K562 (cell line): ENCODE data around the gene SRD5A1. TPM values are rescaled to one million over a fixed set of nuclear protein-coding genes. Genes with fewer than 3 reads are reported as not detected.

Experiments
- CTCF ChIP-seq, 3 experiments: IDR thresholded peaks in 2 of 3; conservative IDR thresholded peaks in 1 of 3; 2 replicates each; pipeline ENCODE4 v1.5.1; 2011 to 2012; ENCODE audit warnings: low read length in 3 of 3, mild to moderate bottlenecking in 3 of 3, control low read depth in 2 of 3, improper control_type of control experiment in 1 of 3, inconsistent platforms in 1 of 3, low read depth in 1 of 3, mixed read lengths in 1 of 3, moderate library complexity in 1 of 3; ENCODE audit not compliant: insufficient read depth in 2 of 3
- ESRRA ChIP-seq: fragments of 450-650 bp; IDR thresholded peaks from 2 replicates; pipeline ENCODE4 v1.6.1; 2014; ENCODE audit warnings: low read depth, mild to moderate bottlenecking, moderate library complexity, borderline replicate concordance
- GABPA ChIP-seq: fragments of 200-800 bp; sonication (Bioruptor generic); conservative IDR thresholded peaks from 2 replicates; pipeline ENCODE4 v1.6.1; 2016; ENCODE audit warnings: low read depth, missing genetic modification characterization, missing compliant biosample characterization
- HNRNPH1 ChIP-seq: fragments of 200-400 bp; formaldehyde crosslinking; optimal IDR thresholded peaks from 2 replicates; pipeline ENCODE3; 2017; ENCODE audit warnings: low read depth, mild to moderate bottlenecking, low read length, moderate library complexity
- ILF3 ChIP-seq: fragments of 450-650 bp; IDR thresholded peaks from 2 replicates; pipeline ENCODE4 v1.6.1; 2018; ENCODE audit warnings: antibody characterized with exemption, mild to moderate bottlenecking, moderate library complexity, borderline replicate concordance
- KDM2B ChIP-seq: fragments of 250-450 bp; sonication (Bioruptor Pico); IDR thresholded peaks from 2 replicates; pipeline ENCODE4 v1.8.0; 2021; ENCODE audit warnings: mild to moderate bottlenecking, moderate library complexity
- LARP7 ChIP-seq: fragments of 450-650 bp; IDR thresholded peaks from 2 replicates; pipeline ENCODE4 v1.6.1; 2016
- PREB ChIP-seq: sonication (generic); formaldehyde crosslinking; IDR thresholded peaks from 2 replicates; pipeline ENCODE4 v1.8.1; 2023; ENCODE audit warnings: mild to moderate bottlenecking, missing genetic modification reagents
- PRMT5 ChIP-seq: sonication (generic); formaldehyde crosslinking; IDR thresholded peaks from 2 replicates; pipeline ENCODE4 v1.5.0; 2020; ENCODE audit warnings: missing genetic modification reagents
- RAD21 ChIP-seq, 2 experiments: fragments of 250-450 bp in 1 of 2; fragments of 450-650 bp in 1 of 2; sonication (Bioruptor Pico) in 1 of 2; formaldehyde crosslinking in 1 of 2; IDR thresholded peaks in 1 of 2; conservative IDR thresholded peaks in 1 of 2; 2 replicates each; pipeline versions ENCODE4 v1.4.0 to v1.8.0; 2020 to 2022; ENCODE audit warnings: mild to moderate bottlenecking in 2 of 2, moderate library complexity in 1 of 2
- RBM39 ChIP-seq: fragments of 200-400 bp; formaldehyde crosslinking; optimal IDR thresholded peaks from 2 replicates; pipeline ENCODE3; 2018; ENCODE audit warnings: low read depth, low read length
- RCOR1 ChIP-seq, 2 experiments: IDR thresholded peaks; 2 replicates each; pipeline ENCODE4 v1.6.1; 2012; ENCODE audit warnings: low read depth in 2 of 2, low read length in 2 of 2, borderline replicate concordance in 1 of 2, improper control_type of control experiment in 1 of 2
- WHSC1 ChIP-seq: IDR thresholded peaks from one replicate; pipeline ENCODE4 v1.6.1; 2012; ENCODE audit warnings: low read length, control low read depth, inconsistent platforms
- XRCC5 ChIP-seq: fragments of 200-400 bp; formaldehyde crosslinking; IDR thresholded peaks from 2 replicates; pipeline ENCODE4 v1.6.1; 2017; ENCODE audit warnings: low read depth, mild to moderate bottlenecking, low read length
- ZNF511 ChIP-seq: sonication (generic); formaldehyde crosslinking; IDR thresholded peaks from 2 replicates; pipeline ENCODE4 v1.8.0; 2022; ENCODE audit warnings: mild to moderate bottlenecking, missing genetic modification reagents
- polyA plus RNA-seq, 8 experiments: library from polyadenylated mRNA; depleted of rRNA in 4 of 8; stranded (reverse) in 5 of 8; unstranded in 3 of 8; fragments of >200 nt; fragmentation: Nextera tagmentation in 2 of 8; fragmentation: Illumina TruSeq in 1 of 8; extraction: Ambion mirVana in 2 of 8; extraction: Trizol in 1 of 8; gene quantifications; 2 replicates each; pipeline versions ENCODE4 v1.2.1 to v1.2.3, GENCODE V29; 2011 to 2014; ENCODE audit warnings: inconsistent platforms in 1 of 8, missing spikeins in 1 of 8
- total RNA-seq, 7 experiments: library from RNA; depleted of rRNA in 6 of 7; stranded (reverse); fragments of >200 nt in 6 of 7; fragmentation: Illumina TruSeq in 2 of 7; extraction: Trizol in 2 of 7; gene quantifications; 2 replicates each; pipeline versions ENCODE4 v1.2.1 to v1.2.3, GENCODE V29; 2011 to 2021; ENCODE audit warnings: low replicate concordance in 1 of 7
- TF ChIP-seq, protein P1 (sequence below): fragments of 450-650 bp; IDR thresholded peaks from 2 replicates; pipeline ENCODE4 v1.6.1; 2018; ENCODE audit not compliant: partially characterized antibody

SRD5A1 gene
- total and polyA plus RNA-seq, 9 of the 15 experiments (the other 6 are each of a cell fraction or from before 2014, with no cell fraction given): 1.3 to 22.6 (median 8.1) TPM

DNA sequence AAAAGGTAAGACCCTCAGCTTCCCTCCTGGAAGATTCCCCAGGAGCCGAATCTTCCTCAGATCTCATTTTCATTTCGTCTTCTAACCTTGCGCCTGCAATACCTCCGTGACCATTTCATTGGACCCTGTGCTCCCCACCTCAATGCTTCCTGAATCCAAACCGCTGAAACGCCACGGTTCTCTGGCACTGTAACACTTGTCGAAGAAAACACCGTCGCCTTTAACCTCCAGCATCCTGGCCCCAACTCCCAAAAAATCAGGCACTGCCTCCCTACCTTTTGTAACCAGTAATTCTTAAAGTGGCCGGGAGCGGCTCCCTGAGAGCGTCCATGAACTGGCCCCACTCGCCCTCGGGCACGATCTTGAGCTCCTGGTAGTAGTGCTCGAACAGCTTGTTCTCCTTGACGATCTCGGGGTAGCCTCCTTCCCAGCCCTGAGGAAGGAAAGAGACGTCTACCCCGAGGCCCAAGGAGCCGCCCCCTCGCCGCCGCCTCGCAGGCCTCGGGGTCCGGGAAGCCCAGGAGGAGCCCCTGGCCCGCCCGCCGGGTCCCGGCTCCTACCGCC is 834 bp upstream of the SRD5A1 start (continued):
- TF ChIP-seq CTCF (IDR thresholded peaks at IDR 0.05 in 2 of 3, conservative IDR thresholded peaks at IDR 0.05 in 1 of 3; ENCODE audit: insufficient read depth in 2 of 3, low read depth in 1 of 3, low read length in 3 of 3) (peak in 2 of 3 experiments; percentile 7 to 29; a peak in 2 of 6 replicates), XRCC5 (no peak), RCOR1 (IDR thresholded peaks at IDR 0.05; ENCODE audit: borderline replicate concordance in 1 of 2, low read depth in 2 of 2, low read length in 2 of 2) (no peak), LARP7 (no peak), KDM2B (no peak), ZNF511 (CRISPR knock-in tag) (no peak), ESRRA (no peak), GABPA (tag) (no peak), PRMT5 (CRISPR knock-in tag) (peak; percentile 54; the same call in 1 of the 2 replicates), ILF3 (no peak; the same call in 1 of the 2 replicates), HNRNPH1 (no peak), PREB (CRISPR knock-in tag) (no peak), RAD21 (CRISPR knock-in tag; conservative IDR thresholded peaks at IDR 0.05 in 1 of 2, IDR thresholded peaks at IDR 0.05 in 1 of 2) (peak in 1 of 2 experiments; percentile 16; a peak in 1 of 4 replicates), WHSC1 (no peak), RBM39 (peak; percentile 28)
- TF ChIP-seq, protein P1, sequence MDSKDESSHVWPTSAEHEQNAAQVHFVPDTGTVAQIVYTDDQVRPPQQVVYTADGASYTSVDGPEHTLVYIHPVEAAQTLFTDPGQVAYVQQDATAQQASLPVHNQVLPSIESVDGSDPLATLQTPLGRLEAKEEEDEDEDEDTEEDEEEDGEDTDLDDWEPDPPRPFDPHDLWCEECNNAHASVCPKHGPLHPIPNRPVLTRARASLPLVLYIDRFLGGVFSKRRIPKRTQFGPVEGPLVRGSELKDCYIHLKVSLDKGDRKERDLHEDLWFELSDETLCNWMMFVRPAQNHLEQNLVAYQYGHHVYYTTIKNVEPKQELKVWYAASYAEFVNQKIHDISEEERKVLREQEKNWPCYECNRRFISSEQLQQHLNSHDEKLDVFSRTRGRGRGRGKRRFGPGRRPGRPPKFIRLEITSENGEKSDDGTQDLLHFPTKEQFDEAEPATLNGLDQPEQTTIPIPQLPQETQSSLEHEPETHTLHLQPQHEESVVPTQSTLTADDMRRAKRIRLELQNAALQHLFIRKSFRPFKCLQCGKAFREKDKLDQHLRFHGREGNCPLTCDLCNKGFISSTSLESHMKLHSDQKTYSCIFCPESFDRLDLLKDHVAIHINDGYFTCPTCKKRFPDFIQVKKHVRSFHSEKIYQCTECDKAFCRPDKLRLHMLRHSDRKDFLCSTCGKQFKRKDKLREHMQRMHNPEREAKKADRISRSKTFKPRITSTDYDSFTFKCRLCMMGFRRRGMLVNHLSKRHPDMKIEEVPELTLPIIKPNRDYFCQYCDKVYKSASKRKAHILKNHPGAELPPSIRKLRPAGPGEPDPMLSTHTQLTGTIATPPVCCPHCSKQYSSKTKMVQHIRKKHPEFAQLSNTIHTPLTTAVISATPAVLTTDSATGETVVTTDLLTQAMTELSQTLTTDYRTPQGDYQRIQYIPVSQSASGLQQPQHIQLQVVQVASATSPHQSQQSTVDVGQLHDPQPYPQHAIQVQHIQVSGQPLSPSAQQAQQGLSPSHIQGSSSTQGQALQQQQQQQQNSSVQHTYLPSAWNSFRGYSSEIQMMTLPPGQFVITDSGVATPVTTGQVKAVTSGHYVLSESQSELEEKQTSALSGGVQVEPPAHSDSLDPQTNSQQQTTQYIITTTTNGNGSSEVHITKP: no peak
